NCI-H526 (cell line): Measurements from ENCODE around the gene RUFY1.
"Not testable (repeated sequence)": the region's sequence is repeated elsewhere in the genome, so short reads cannot be mapped to it uniquely, and the experiment has no call there.

Experiments
- DNase-seq, 2 experiments: peaks; one replicate each; lab custom pipeline; 2025; lab: John Stamatoyannopoulos, UW

The RUFY1 gene

GRCh38 chr5:179550511-179551342, at the start of gene RUFY1:
Gene RUFY1 (plus strand): TSS chr5:179550554. CDS start chr5:179550570, 16 bp downstream.
- DNase-seq = peak; percentile 31 to 87

- not testable (repeated sequence) for DNase-seq
Observed at GRCh38 chr5:179501997-179502396, 48.4 kb upstream of the RUFY1 start.

- not testable (repeated sequence) for DNase-seq
Observed at GRCh38 chr5:179502420-179502819, 47.9 kb upstream of the RUFY1 start.

- DNase-seq = no peak
Observed at GRCh38 chr5:179504191-179504590, 46.2 kb upstream of the RUFY1 start.

GRCh38 chr5:179504600-179505396, 45.6 kb upstream of the RUFY1 start:
- DNase-seq = peak; percentile 54 to 57

- no peak for DNase-seq
Observed at GRCh38 chr5:179505636-179506261, 44.6 kb upstream of the RUFY1 start.

GRCh38 chr5:179509239-179509638, 41.1 kb upstream of the RUFY1 start:
- no peak for DNase-seq

- no peak for DNase-seq
Observed at GRCh38 chr5:179509845-179510244, 40.5 kb upstream of the RUFY1 start.

GRCh38 chr5:179512452-179513000, 37.8 kb upstream of the RUFY1 start:
- no peak for DNase-seq

- DNase-seq = not testable (repeated sequence)
Observed at GRCh38 chr5:179515501-179515900, 34.9 kb upstream of the RUFY1 start.

- DNase-seq = no peak
Observed at GRCh38 chr5:179516221-179516620, 34.1 kb upstream of the RUFY1 start.

- DNase-seq = not testable (repeated sequence)
Observed at GRCh38 chr5:179517746-179518145, 32.6 kb upstream of the RUFY1 start.

GRCh38 chr5:179518369-179518768, 32.0 kb upstream of the RUFY1 start:
- DNase-seq = not testable (repeated sequence)

- peak in 1 of 2 experiments; percentile 22 for DNase-seq
Observed at GRCh38 chr5:179519416-179520070, 30.8 kb upstream of the RUFY1 start.

- DNase-seq = not testable (repeated sequence)
Observed at GRCh38 chr5:179522107-179522506, 28.2 kb upstream of the RUFY1 start.

- DNase-seq = no peak
Observed at GRCh38 chr5:179526978-179527377, 23.4 kb upstream of the RUFY1 start.

- DNase-seq = peak; percentile 53 to 72
Observed at GRCh38 chr5:179530069-179530998, 20.0 kb upstream of the RUFY1 start.

- DNase-seq = no peak
Observed at GRCh38 chr5:179533024-179533423, 17.3 kb upstream of the RUFY1 start.

- no peak for DNase-seq
Observed at GRCh38 chr5:179533907-179534306, 16.4 kb upstream of the RUFY1 start.

- DNase-seq = no peak
Observed at GRCh38 chr5:179534431-179534830, 15.9 kb upstream of the RUFY1 start.
